ENCODE results near the gene RPGRIP1L.

RPGRIP1L gene

GRCh38 chr16:53680756-53681155 lies 22.9 kb downstream of the RPGRIP1L start:
- Histone ChIP-seq H3K27ac (no peak overlapping the region), H3K36me3 (peaks cover 10 to 59% (median 18%) of the 10 kb centered on the region in 11 experiments), H3K4me2 (no peak overlapping the region), H3K4me1 (peaks cover 0 to 3% (median 0%) of the 10 kb centered on the region in 10 experiments; a peak in 1 of 20 replicates), H3K4me3 (no peak overlapping the region), H3K27me3 (no peaks in the 10 kb centered on the region), H3K9me3 (replicated peaks in 1 of 11) (peaks cover 6 to 10% (median 8%) of the 10 kb centered on the region in 11 experiments; a peak in 14 of 22 replicates), H3K9ac (no peak overlapping the region), H4K20me1 (no peaks in the 10 kb centered on the region)
- no peak for TF ChIP-seq Cebpa-rat (IDR thresholded peaks at IDR 0.05)

DNA sequence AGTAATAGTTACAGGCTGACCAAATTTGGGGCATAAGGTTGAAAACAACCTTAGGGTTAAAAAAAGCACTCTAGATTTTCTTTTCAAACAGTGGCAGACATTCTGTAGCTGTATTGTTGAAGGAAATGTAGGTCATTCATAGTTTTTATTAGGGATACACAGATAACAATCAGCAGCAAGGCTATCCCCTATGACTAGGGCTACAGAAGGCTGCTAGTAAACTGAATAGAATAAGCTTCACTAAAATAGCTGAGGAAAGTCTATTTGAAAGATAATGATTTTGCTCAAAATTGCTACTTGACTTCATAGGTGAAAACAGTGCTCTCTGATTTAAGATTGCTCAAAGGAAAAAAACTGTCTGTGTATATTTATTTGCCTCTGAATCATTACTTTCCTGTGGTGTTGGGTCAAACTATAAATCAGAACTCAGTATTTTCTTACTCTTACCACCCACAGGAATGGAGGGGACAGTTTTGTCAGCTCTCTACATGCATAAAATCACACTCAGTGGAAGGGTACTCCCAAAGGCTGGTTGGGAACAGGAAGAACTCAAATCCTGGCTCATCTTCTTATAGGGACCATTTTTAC lies 24.8 kb downstream of the RPGRIP1L start:
- H3K36me3 ChIP-seq, result peaks cover 0 to 45% (median 6%) of the 10 kb centered on the region in 11 experiments; a peak in 11 of 22 replicates
- no peaks in the 10 kb centered on the region for H3K27me3 ChIP-seq
- H4K20me1 ChIP-seq, result no peaks in the 10 kb centered on the region
- H3K4me3 ChIP-seq, result no peak overlapping the region
- H3K27ac ChIP-seq, result no peak overlapping the region
- TF ChIP-seq Cebpa-rat (IDR thresholded peaks at IDR 0.05), result no peak
- H3K9me3 ChIP-seq (replicated peaks in 1 of 11), result no peaks in the 10 kb centered on the region
- H3K4me2 ChIP-seq, result no peak overlapping the region
- H3K9ac ChIP-seq, result no peak overlapping the region
- peaks cover 0 to 3% (median 0%) of the 10 kb centered on the region in 10 experiments; a peak in 1 of 20 replicates for H3K4me1 ChIP-seq

GRCh38 chr16:53678155-53678554 lies 25.5 kb downstream of the RPGRIP1L start:
- Histone ChIP-seq H3K27ac (no peak overlapping the region), H3K4me3 (no peak overlapping the region), H3K9me3 (replicated peaks in 1 of 11) (no peaks in the 10 kb centered on the region), H3K36me3 (peaks cover 0 to 38% (median 6%) of the 10 kb centered on the region in 11 experiments; a peak in 11 of 22 replicates), H3K9ac (no peak overlapping the region), H3K4me2 (no peak overlapping the region), H3K27me3 (no peaks in the 10 kb centered on the region), H3K4me1 (peaks cover 0 to 3% (median 0%) of the 10 kb centered on the region in 10 experiments; a peak in 1 of 20 replicates), H4K20me1 (no peaks in the 10 kb centered on the region)
- TF ChIP-seq Cebpa-rat (IDR thresholded peaks at IDR 0.05), result no peak

DNA sequence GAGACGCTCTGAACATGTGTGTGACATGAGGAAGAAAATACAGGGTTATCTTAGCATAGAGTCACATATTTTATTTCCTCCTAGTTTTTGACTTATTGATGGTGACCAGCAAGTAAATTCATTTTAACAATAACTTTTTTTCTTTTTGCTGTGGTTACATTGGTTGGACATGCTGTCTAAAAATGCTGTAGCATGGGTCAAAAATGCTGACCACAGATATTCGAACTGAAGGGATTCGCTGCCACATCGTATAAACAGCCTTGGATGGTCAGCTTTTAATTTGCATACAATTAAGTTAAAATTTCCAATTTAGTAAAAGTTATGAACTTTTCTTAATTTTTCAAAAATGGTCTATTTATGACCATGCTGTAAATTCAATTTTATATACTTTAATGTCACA lies 30.5 kb downstream of the RPGRIP1L start:
- H3K36me3 ChIP-seq, result peaks cover 0 to 12% (median 0%) of the 10 kb centered on the region in 11 experiments; a peak in 5 of 22 replicates
- no peaks in the 10 kb centered on the region for H3K9me3 ChIP-seq (replicated peaks in 1 of 11)
- no peak overlapping the region for H3K27ac ChIP-seq
- no peak overlapping the region for H3K9ac ChIP-seq
- H3K4me2 ChIP-seq, result no peak overlapping the region
- no peak for TF ChIP-seq Cebpa-rat (IDR thresholded peaks at IDR 0.05)
- H3K4me1 ChIP-seq, result no peaks in the 10 kb centered on the region
- no peaks in the 10 kb centered on the region for H4K20me1 ChIP-seq
- no peak overlapping the region for H3K4me3 ChIP-seq
- no peaks in the 10 kb centered on the region for H3K27me3 ChIP-seq

- no peak for TF ChIP-seq Cebpa-rat (IDR thresholded peaks at IDR 0.05)
- Histone ChIP-seq H3K9me3 (replicated peaks in 1 of 11) (no peaks in the 10 kb centered on the region), H3K4me1 (no peaks in the 10 kb centered on the region), H4K20me1 (no peaks in the 10 kb centered on the region), H3K9ac (no peak overlapping the region), H3K4me3 (no peak overlapping the region), H3K36me3 (peaks cover 0 to 12% (median 0%) of the 10 kb centered on the region in 11 experiments; a peak in 5 of 22 replicates), H3K27me3 (no peaks in the 10 kb centered on the region), H3K4me2 (no peak overlapping the region), H3K27ac (no peak overlapping the region)
Observed at GRCh38 chr16:53672461-53672860, 31.2 kb downstream of the RPGRIP1L start.

GRCh38 chr16:53668869-53669268 lies 34.8 kb downstream of the RPGRIP1L start:
- no peaks in the 10 kb centered on the region for H3K27me3 ChIP-seq
- peaks cover 0 to 12% (median 0%) of the 10 kb centered on the region in 11 experiments; a peak in 3 of 22 replicates for H3K36me3 ChIP-seq
- no peaks in the 10 kb centered on the region for H4K20me1 ChIP-seq
- no peaks in the 10 kb centered on the region for H3K4me1 ChIP-seq
- no peak overlapping the region for H3K9ac ChIP-seq
- H3K9me3 ChIP-seq (replicated peaks in 1 of 11), result no peaks in the 10 kb centered on the region
- H3K4me2 ChIP-seq, result no peak overlapping the region
- no peak overlapping the region for H3K4me3 ChIP-seq
- no peak for TF ChIP-seq Cebpa-rat (IDR thresholded peaks at IDR 0.05)
- no peak overlapping the region for H3K27ac ChIP-seq

GRCh38 chr16:53666786-53667415 lies 36.8 kb downstream of the RPGRIP1L start:
- Histone ChIP-seq H3K9ac (no peak overlapping the region), H3K4me2 (no peak overlapping the region), H3K27ac (no peak overlapping the region), H3K4me3 (no peak overlapping the region), H3K9me3 (replicated peaks in 1 of 11) (no peaks in the 10 kb centered on the region), H3K27me3 (no peaks in the 10 kb centered on the region), H3K36me3 (peaks cover 0 to 4% (median 0%) of the 10 kb centered on the region in 11 experiments; a peak in 2 of 22 replicates), H4K20me1 (no peaks in the 10 kb centered on the region), H3K4me1 (no peaks in the 10 kb centered on the region)
- TF ChIP-seq Cebpa-rat (IDR thresholded peaks at IDR 0.05), result no peak

DNA sequence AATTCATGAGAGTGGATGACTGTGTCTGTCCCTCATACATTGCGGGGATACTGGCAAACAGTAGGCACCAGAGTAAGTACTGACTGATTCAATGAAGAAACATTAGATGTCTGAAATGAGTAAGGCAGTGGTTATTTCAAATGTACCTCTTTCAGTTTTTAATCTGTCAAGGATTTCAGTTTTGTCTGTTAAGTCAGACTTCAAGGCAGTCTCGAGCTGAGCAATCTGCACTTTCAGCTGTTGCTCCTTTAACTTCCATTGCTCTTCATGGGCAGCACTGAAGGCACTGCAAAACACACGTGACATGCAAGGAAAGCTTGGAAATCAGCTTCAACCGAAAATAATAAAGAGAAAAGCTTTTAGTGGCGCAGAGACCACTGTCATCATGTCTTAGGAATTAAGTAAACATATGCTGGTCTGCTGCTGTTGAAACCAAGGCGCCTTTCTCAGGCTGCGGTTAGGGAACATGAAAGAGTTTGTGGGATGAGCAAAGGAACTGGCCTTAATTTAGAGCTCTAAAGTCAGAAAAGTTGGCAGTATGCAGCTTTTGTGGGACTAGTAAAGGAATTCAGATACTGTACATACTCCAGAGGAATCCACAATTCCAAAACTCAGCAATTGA lies 38.8 kb downstream of the RPGRIP1L start:
- H3K27ac ChIP-seq, result no peak overlapping the region
- H3K4me2 ChIP-seq, result no peak overlapping the region
- H3K4me3 ChIP-seq, result no peak overlapping the region
- H3K27me3 ChIP-seq, result no peaks in the 10 kb centered on the region
- no peaks in the 10 kb centered on the region for H4K20me1 ChIP-seq
- 0 out of 22 replicates have a peak, but pooled peaks cover 0 to 4% (median 0%) of the 10 kb centered on the region in 11 experiments for H3K36me3 ChIP-seq
- no peak overlapping the region for H3K9ac ChIP-seq
- no peaks in the 10 kb centered on the region for H3K4me1 ChIP-seq
- no peaks in the 10 kb centered on the region for H3K9me3 ChIP-seq (replicated peaks in 1 of 11)
- TF ChIP-seq Cebpa-rat (IDR thresholded peaks at IDR 0.05), result no peak

GRCh38 chr16:53662072-53662471 lies 41.6 kb downstream of the RPGRIP1L start:
- no peak for TF ChIP-seq Cebpa-rat (IDR thresholded peaks at IDR 0.05)
- no peaks in the 10 kb centered on the region for H3K9me3 ChIP-seq (replicated peaks in 1 of 11)
- H4K20me1 ChIP-seq, result no peaks in the 10 kb centered on the region
- no peak overlapping the region for H3K4me2 ChIP-seq
- H3K9ac ChIP-seq, result no peak overlapping the region
- no peaks in the 10 kb centered on the region for H3K27me3 ChIP-seq
- H3K4me3 ChIP-seq, result no peak overlapping the region
- H3K36me3 ChIP-seq, result peaks cover 0 to 3% (median 0%) of the 10 kb centered on the region in 11 experiments; a peak in 3 of 22 replicates
- H3K27ac ChIP-seq, result no peak overlapping the region
- no peaks in the 10 kb centered on the region for H3K4me1 ChIP-seq

All from BLaER1 treated with 17β-estradiol and CSF1 and Interleukin-3, amounts not matched to agents 10 nM and 100 nM (cell line).